ENCODE results near the gene GSTO2.

GSTO2 gene

GRCh38 chr10:104268713-104269645 is at the start of gene GSTO2:
GSTO2 (plus strand) TSS chr10:104269184; CDS start chr10:104274916, 5,732 bp downstream.
- H3K9ac ChIP-seq (ENCODE audit: low read length) = peak within 1 kb of the TSS; percentile 93
- peak within 1 kb of the TSS; percentile 95 for H3K4me3 ChIP-seq (ENCODE audit: low read length)
- DNase-seq (ENCODE audit: low read depth) = peak; percentile 23
- H3K9me3 ChIP-seq (ENCODE audit: control insufficient read depth, low read length) = no peaks in the 10 kb centered on the region
- H3K27me3 ChIP-seq (replicated peaks; ENCODE audit: control insufficient read depth, insufficient read depth, low read length) = no peaks in the 10 kb centered on the region
- H3K36me3 ChIP-seq (ENCODE audit: control insufficient read depth, insufficient read depth, low read length, severe bottlenecking) = peaks cover 43% of the 10 kb centered on the region
- peaks cover 17% of the 10 kb centered on the region for H3K4me1 ChIP-seq (ENCODE audit: control insufficient read depth, insufficient read depth, low read length)

GRCh38 chr10:104220522-104220921 is 48.5 kb upstream of the GSTO2 start:
- H3K4me3 ChIP-seq (ENCODE audit: low read length) = no peak overlapping the region
- peaks cover 7% of the 10 kb centered on the region for H3K27me3 ChIP-seq (replicated peaks; ENCODE audit: control insufficient read depth, insufficient read depth, low read length)
- no peaks in the 10 kb centered on the region for H3K36me3 ChIP-seq (ENCODE audit: control insufficient read depth, insufficient read depth, low read length, severe bottlenecking)
- DNase-seq (ENCODE audit: low read depth) = no peak
- H3K9ac ChIP-seq (ENCODE audit: low read length) = no peak overlapping the region
- no peaks in the 10 kb centered on the region for H3K4me1 ChIP-seq (ENCODE audit: control insufficient read depth, insufficient read depth, low read length)
- no peaks in the 10 kb centered on the region for H3K9me3 ChIP-seq (ENCODE audit: control insufficient read depth, low read length)

DNA sequence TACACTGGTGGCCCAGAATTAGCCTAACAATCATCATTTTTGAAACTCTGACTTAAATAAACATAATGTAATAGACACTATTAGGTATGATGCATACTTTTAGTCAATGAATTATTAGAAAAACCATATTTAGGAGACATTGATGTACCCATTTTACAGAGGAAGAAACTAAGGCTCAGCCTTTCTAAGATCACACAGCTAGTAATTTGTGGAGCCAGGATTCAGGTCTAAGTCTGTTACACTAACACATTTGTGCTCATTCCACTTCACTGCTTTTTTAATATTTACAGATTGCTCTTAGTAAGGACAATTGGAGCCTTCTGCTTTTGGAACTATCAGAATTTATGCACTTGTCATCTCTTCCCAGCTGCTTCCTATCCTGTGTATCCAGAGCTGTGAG is 45.7 kb upstream of the GSTO2 start:
- Histone ChIP-seq H3K36me3 (ENCODE audit: control insufficient read depth, insufficient read depth, low read length, severe bottlenecking) (no peaks in the 10 kb centered on the region), H3K9ac (ENCODE audit: low read length) (no peak overlapping the region), H3K27me3 (replicated peaks; ENCODE audit: control insufficient read depth, insufficient read depth, low read length) (peaks cover 3% of the 10 kb centered on the region), H3K9me3 (ENCODE audit: control insufficient read depth, low read length) (no peaks in the 10 kb centered on the region), H3K4me1 (ENCODE audit: control insufficient read depth, insufficient read depth, low read length) (no peaks in the 10 kb centered on the region), H3K4me3 (ENCODE audit: low read length) (no peak overlapping the region)
- no peak for DNase-seq (ENCODE audit: low read depth)

DNA sequence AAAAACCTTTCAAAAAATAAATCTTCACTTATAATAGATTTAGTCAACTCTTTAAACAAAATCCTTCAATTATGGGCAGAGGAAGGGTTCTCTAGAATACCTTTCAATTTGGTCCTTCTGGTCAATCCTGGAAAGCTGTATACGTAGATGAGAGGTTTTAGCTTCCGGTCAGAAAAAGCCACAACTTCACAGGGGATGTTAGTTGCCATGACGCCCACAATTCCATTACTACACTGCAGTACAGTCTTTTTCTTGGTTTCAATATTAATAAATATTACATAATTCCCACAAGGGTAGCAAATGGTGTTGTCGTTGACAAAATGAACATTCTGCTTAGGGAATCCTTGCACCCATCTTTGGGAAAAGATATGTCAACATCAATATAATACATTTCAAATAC is 38.5 kb upstream of the GSTO2 start:
- Histone ChIP-seq H3K9me3 (ENCODE audit: control insufficient read depth, low read length) (peaks cover 11% of the 10 kb centered on the region), H3K36me3 (ENCODE audit: control insufficient read depth, insufficient read depth, low read length, severe bottlenecking) (no peaks in the 10 kb centered on the region), H3K4me1 (ENCODE audit: control insufficient read depth, insufficient read depth, low read length) (no peaks in the 10 kb centered on the region), H3K4me3 (ENCODE audit: low read length) (no peak overlapping the region), H3K9ac (ENCODE audit: low read length) (no peak overlapping the region), H3K27me3 (replicated peaks; ENCODE audit: control insufficient read depth, insufficient read depth, low read length) (no peaks in the 10 kb centered on the region)
- DNase-seq (ENCODE audit: low read depth) = no peak

- H3K36me3 ChIP-seq (ENCODE audit: control insufficient read depth, insufficient read depth, low read length, severe bottlenecking) = no peaks in the 10 kb centered on the region
- no peaks in the 10 kb centered on the region for H3K27me3 ChIP-seq (replicated peaks; ENCODE audit: control insufficient read depth, insufficient read depth, low read length)
- peaks cover 14% of the 10 kb centered on the region for H3K9me3 ChIP-seq (ENCODE audit: control insufficient read depth, low read length)
- peak within 1 kb of the TSS; percentile 91 for H3K4me3 ChIP-seq (ENCODE audit: low read length)
- H3K4me1 ChIP-seq (ENCODE audit: control insufficient read depth, insufficient read depth, low read length) = no peaks in the 10 kb centered on the region
- peak within 1 kb of the TSS; percentile 83 for H3K9ac ChIP-seq (ENCODE audit: low read length)
- peak; percentile 99 for DNase-seq (ENCODE audit: low read depth)
These were observed 37.0 kb upstream of the GSTO2 start, which contains the start of gene CFAP43 for GRCh38 chr10:104231784-104232612. CFAP43 (minus strand) TSS chr10:104232364; CDS start chr10:104232246, 118 bp downstream.

DNA sequence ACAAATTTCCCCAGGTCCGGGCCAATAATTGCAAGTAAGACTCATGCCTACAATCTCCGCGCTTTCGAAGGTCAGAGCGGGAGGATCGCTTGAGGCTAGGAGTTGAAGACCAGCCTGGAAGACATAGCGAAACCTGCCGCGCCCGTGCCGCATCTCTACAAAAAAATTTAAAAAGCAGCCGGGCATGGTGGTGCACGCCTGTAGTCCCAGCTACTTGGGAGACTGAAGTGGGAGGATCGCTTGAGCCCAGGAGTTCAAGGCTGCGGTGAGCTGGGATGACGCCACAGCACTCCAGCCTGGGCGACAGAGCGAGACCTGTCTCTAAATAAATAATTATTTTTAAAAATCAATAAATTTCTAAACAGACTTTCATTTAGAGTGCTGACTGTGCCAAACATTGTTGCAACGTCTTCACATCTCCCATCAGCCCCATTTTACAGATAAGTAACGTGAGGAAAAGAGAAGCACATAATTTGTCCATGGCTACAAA is 36.3 kb upstream of the GSTO2 start:
- Histone ChIP-seq H3K9ac (ENCODE audit: low read length) (peak overlapping the region; percentile 83), H3K36me3 (ENCODE audit: control insufficient read depth, insufficient read depth, low read length, severe bottlenecking) (no peaks in the 10 kb centered on the region), H3K4me3 (ENCODE audit: low read length) (peak overlapping the region; percentile 91), H3K4me1 (ENCODE audit: control insufficient read depth, insufficient read depth, low read length) (no peaks in the 10 kb centered on the region), H3K27me3 (replicated peaks; ENCODE audit: control insufficient read depth, insufficient read depth, low read length) (no peaks in the 10 kb centered on the region), H3K9me3 (ENCODE audit: control insufficient read depth, low read length) (peaks cover 14% of the 10 kb centered on the region)
- no peak for DNase-seq (ENCODE audit: low read depth)

DNA sequence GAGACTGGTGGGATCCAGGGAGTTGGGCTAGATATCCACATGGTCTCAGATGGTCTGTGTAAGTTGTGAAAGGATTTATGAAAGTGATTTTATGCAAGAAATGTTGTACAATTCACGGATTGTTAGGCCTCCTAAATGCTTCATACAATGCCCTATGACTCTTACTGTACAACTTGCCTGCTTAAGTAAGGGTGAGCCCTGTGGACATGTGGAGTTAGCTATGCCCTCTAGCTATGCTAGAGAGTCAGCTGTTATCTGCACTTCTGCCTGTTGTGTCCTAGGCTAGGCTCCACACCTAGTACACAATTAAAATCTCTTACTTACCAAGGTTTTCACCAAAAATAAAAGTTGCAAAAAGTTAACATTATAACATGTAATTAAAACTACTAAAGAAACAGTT is 35.2 kb upstream of the GSTO2 start:
- no peak overlapping the region for H3K4me3 ChIP-seq (ENCODE audit: low read length)
- DNase-seq (ENCODE audit: low read depth) = no peak
- no peaks in the 10 kb centered on the region for H3K36me3 ChIP-seq (ENCODE audit: control insufficient read depth, insufficient read depth, low read length, severe bottlenecking)
- H3K27me3 ChIP-seq (replicated peaks; ENCODE audit: control insufficient read depth, insufficient read depth, low read length) = no peaks in the 10 kb centered on the region
- no peak overlapping the region for H3K9ac ChIP-seq (ENCODE audit: low read length)
- no peaks in the 10 kb centered on the region for H3K4me1 ChIP-seq (ENCODE audit: control insufficient read depth, insufficient read depth, low read length)
- peaks cover 14% of the 10 kb centered on the region for H3K9me3 ChIP-seq (ENCODE audit: control insufficient read depth, low read length)

GRCh38 chr10:104234934-104235333 is 34.0 kb upstream of the GSTO2 start:
- Histone ChIP-seq H3K4me1 (ENCODE audit: control insufficient read depth, insufficient read depth, low read length) (no peaks in the 10 kb centered on the region), H3K27me3 (replicated peaks; ENCODE audit: control insufficient read depth, insufficient read depth, low read length) (no peaks in the 10 kb centered on the region), H3K36me3 (ENCODE audit: control insufficient read depth, insufficient read depth, low read length, severe bottlenecking) (no peaks in the 10 kb centered on the region), H3K4me3 (ENCODE audit: low read length) (no peak overlapping the region), H3K9me3 (ENCODE audit: control insufficient read depth, low read length) (peaks cover 14% of the 10 kb centered on the region), H3K9ac (ENCODE audit: low read length) (no peak overlapping the region)
- DNase-seq (ENCODE audit: low read depth) = no peak

- no peak overlapping the region for H3K9ac ChIP-seq (ENCODE audit: low read length)
- peaks cover 14% of the 10 kb centered on the region for H3K9me3 ChIP-seq (ENCODE audit: control insufficient read depth, low read length)
- H3K27me3 ChIP-seq (replicated peaks; ENCODE audit: control insufficient read depth, insufficient read depth, low read length) = no peaks in the 10 kb centered on the region
- no peak overlapping the region for H3K4me3 ChIP-seq (ENCODE audit: low read length)
- DNase-seq (ENCODE audit: low read depth) = no peak
- no peaks in the 10 kb centered on the region for H3K4me1 ChIP-seq (ENCODE audit: control insufficient read depth, insufficient read depth, low read length)
- no peaks in the 10 kb centered on the region for H3K36me3 ChIP-seq (ENCODE audit: control insufficient read depth, insufficient read depth, low read length, severe bottlenecking)
These were observed 33.2 kb upstream of the GSTO2 start for GRCh38 chr10:104235801-104236200.

DNA sequence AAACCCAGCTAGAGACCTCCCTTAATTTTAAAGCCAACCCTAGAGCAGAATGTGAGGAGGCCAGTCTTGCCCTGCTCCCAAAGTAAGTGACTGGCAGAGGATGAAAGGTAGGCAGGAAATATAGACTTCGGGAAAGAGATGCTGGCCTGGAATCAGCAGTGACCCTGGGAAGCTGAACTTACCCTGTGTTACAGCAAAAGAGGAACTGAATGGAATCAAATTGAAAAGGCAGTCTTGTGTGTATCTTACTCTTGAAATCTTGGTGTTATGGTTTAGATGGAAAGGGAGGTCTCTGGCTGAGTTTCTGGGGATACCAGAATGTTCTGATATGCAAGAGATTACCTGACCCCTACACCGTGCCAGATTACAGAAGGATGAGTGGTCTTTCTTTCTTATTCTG is 28.9 kb upstream of the GSTO2 start:
- Histone ChIP-seq H3K9me3 (ENCODE audit: control insufficient read depth, low read length) (peaks cover 7% of the 10 kb centered on the region), H3K27me3 (replicated peaks; ENCODE audit: control insufficient read depth, insufficient read depth, low read length) (no peaks in the 10 kb centered on the region), H3K36me3 (ENCODE audit: control insufficient read depth, insufficient read depth, low read length, severe bottlenecking) (no peaks in the 10 kb centered on the region), H3K9ac (ENCODE audit: low read length) (no peak overlapping the region), H3K4me1 (ENCODE audit: control insufficient read depth, insufficient read depth, low read length) (no peaks in the 10 kb centered on the region), H3K4me3 (ENCODE audit: low read length) (no peak overlapping the region)
- DNase-seq (ENCODE audit: low read depth) = no peak

DNA sequence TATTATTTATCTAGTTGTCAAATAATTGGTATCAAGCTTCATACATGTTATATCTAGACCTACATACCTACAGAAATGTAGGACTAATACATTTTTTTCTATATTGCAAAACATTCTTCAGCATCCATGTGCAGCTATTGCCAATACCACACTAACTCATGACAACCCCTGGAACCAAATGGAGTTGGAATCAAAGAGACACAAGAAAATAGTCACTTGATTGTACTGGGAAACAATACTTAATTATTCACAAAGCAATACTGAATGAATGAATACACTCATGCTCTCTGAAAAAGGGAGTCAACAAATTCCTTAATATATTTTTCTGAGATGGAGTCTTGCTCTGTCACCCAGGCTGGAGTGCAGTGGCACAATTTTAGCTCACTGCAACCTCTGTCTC is 26.4 kb upstream of the GSTO2 start:
- no peak for DNase-seq (ENCODE audit: low read depth)
- Histone ChIP-seq H3K4me3 (ENCODE audit: low read length) (no peak overlapping the region), H3K4me1 (ENCODE audit: control insufficient read depth, insufficient read depth, low read length) (peaks cover 6% of the 10 kb centered on the region), H3K27me3 (replicated peaks; ENCODE audit: control insufficient read depth, insufficient read depth, low read length) (no peaks in the 10 kb centered on the region), H3K9ac (ENCODE audit: low read length) (no peak overlapping the region), H3K36me3 (ENCODE audit: control insufficient read depth, insufficient read depth, low read length, severe bottlenecking) (no peaks in the 10 kb centered on the region), H3K9me3 (ENCODE audit: control insufficient read depth, low read length) (peaks cover 6% of the 10 kb centered on the region)

All from adipocyte (in vitro differentiated cells).